BE2C (cell line): Measurements from ENCODE around the gene SHTN1. TPM values are rescaled to one million over a fixed set of nuclear protein-coding genes. Genes with fewer than 3 reads are reported as not detected.

Source experiments
- DNase-seq: peaks from one replicate; pipeline ENCODE4 v3.0.0-alpha.2; 2020
- H3K27me3 ChIP-seq: fragments of 250-450 bp; sonication (Bioruptor Pico); 2 replicates; pipeline ENCODE4 v1.5.1; 2020; ENCODE audit warnings: mild to moderate bottlenecking
- H3K36me3 ChIP-seq: fragments of 250-450 bp; sonication (Bioruptor Pico); 2 replicates; pipeline ENCODE4 v1.5.1; 2020; ENCODE audit warnings: mild to moderate bottlenecking
- H3K4me1 ChIP-seq: fragments of 250-450 bp; sonication (Bioruptor Pico); 2 replicates; pipeline ENCODE4 v1.5.1; 2020
- H3K4me3 ChIP-seq: 2 replicates; pipeline ENCODE4 v1.5.1; 2011; ENCODE audit warnings: low read depth, low read length
- H3K9me3 ChIP-seq: fragments of 250-450 bp; sonication (Bioruptor Pico); 2 replicates; pipeline ENCODE4 v1.5.1; 2020
- polyA plus RNA-seq: library from polyadenylated mRNA; unstranded; fragments of >200 nt; gene quantifications from one replicate; pipeline ENCODE4 v1.2.1, GENCODE V29; 2012; ENCODE audit warnings: low read depth, missing spikeins; ENCODE audit not compliant: insufficient read length, insufficient read depth
- TF ChIP-seq, protein P1 (sequence below): IDR thresholded peaks from 2 replicates; pipeline ENCODE4 v1.5.1; 2012; ENCODE audit warnings: mild to moderate bottlenecking, low read depth, low read length

SHTN1 gene, protein sequence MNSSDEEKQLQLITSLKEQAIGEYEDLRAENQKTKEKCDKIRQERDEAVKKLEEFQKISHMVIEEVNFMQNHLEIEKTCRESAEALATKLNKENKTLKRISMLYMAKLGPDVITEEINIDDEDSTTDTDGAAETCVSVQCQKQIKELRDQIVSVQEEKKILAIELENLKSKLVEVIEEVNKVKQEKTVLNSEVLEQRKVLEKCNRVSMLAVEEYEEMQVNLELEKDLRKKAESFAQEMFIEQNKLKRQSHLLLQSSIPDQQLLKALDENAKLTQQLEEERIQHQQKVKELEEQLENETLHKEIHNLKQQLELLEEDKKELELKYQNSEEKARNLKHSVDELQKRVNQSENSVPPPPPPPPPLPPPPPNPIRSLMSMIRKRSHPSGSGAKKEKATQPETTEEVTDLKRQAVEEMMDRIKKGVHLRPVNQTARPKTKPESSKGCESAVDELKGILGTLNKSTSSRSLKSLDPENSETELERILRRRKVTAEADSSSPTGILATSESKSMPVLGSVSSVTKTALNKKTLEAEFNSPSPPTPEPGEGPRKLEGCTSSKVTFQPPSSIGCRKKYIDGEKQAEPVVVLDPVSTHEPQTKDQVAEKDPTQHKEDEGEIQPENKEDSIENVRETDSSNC
- polyA plus RNA-seq: not detected

DNA sequence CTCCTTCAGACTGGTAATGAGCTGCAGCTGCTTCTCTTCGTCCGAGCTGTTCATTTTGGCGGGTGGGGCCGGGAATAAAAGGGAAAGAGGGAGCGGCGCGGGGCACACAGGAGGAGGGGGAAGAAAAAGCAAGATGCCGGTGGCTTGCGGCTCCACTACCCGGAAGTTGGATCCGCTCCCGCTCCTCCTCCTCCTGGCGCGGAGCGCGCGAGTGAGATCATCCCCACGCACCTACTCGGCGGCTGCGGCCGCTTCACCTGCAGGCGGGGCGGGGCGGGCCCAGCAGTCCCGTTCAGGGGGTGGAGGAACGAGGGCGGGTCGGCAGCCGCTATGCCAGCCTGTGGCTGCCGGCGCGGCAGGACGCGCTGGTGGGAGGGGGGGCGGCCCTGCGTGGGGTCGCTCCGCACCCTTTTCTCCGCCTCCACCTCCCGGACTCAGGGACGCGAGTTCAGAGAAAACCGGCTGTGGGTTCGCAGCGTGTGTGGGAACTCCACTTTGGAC is at the start of gene SHTN1:
Gene SHTN1 (minus strand): TSS at position 162 of the 501 bp plus-strand sequence. CDS start 108 bp downstream, at position 54.
- peak within 1 kb of the TSS; percentile 52 for H3K4me3 ChIP-seq
- peaks cover 19% of the 10 kb centered on the region for H3K27me3 ChIP-seq
- DNase-seq: peak; percentile 26

DNA sequence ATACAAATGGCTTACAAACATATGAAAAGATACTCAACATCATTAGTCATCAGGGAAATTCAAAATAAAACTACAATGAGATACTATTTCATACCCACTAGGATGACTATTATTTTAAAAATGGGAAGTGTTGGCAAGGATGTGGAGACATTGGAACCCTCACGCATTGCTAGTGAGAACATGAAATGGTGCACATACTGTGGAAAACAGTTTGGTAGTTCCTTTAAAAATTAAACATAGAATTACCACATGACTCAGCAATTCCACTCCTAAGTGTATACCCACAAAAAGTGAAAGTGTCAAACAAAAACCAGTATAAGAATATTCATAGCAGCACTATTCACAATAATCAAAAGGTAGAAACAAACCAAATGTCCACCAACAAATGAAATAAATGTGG is 48.5 kb upstream of the SHTN1 start:
- TF ChIP-seq, protein P1, sequence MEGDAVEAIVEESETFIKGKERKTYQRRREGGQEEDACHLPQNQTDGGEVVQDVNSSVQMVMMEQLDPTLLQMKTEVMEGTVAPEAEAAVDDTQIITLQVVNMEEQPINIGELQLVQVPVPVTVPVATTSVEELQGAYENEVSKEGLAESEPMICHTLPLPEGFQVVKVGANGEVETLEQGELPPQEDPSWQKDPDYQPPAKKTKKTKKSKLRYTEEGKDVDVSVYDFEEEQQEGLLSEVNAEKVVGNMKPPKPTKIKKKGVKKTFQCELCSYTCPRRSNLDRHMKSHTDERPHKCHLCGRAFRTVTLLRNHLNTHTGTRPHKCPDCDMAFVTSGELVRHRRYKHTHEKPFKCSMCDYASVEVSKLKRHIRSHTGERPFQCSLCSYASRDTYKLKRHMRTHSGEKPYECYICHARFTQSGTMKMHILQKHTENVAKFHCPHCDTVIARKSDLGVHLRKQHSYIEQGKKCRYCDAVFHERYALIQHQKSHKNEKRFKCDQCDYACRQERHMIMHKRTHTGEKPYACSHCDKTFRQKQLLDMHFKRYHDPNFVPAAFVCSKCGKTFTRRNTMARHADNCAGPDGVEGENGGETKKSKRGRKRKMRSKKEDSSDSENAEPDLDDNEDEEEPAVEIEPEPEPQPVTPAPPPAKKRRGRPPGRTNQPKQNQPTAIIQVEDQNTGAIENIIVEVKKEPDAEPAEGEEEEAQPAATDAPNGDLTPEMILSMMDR: no peak
- Histone ChIP-seq H3K4me3 (no peak overlapping the region), H3K27me3 (no peaks in the 10 kb centered on the region), H3K36me3 (no peaks in the 10 kb centered on the region), H3K9me3 (no peaks in the 10 kb centered on the region), H3K4me1 (no peaks in the 10 kb centered on the region)
- no peak for DNase-seq

More for the DNA sequence above, at the start of gene SHTN1:
- H3K4me1 ChIP-seq: no peaks in the 10 kb centered on the region
- H3K9me3 ChIP-seq: no peaks in the 10 kb centered on the region
- TF ChIP-seq, protein P1: no peak
- H3K36me3 ChIP-seq: no peaks in the 10 kb centered on the region

DNA sequence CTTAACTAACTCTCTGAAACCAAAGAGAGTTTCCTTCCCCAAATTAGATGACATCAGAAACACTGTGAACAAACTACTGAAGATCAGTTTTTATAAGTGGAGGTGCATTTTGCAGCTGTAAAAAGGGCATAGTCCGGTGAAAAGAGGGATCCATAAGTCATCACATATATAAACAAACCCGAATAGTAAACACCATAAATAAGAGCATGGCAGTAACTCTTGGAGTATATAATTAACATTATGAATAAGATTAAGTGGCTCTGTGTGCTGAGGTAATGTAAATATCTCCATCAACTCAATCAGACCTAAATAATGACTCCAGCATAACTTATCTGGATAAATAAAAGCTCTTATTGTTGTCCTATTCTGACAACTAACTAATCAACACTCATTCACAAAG is 43.0 kb upstream of the SHTN1 start:
- Histone ChIP-seq H3K36me3 (no peaks in the 10 kb centered on the region), H3K27me3 (no peaks in the 10 kb centered on the region), H3K9me3 (no peaks in the 10 kb centered on the region), H3K4me3 (no peak overlapping the region), H3K4me1 (no peaks in the 10 kb centered on the region)
- no peak for DNase-seq
- TF ChIP-seq, protein P1: no peak

DNA sequence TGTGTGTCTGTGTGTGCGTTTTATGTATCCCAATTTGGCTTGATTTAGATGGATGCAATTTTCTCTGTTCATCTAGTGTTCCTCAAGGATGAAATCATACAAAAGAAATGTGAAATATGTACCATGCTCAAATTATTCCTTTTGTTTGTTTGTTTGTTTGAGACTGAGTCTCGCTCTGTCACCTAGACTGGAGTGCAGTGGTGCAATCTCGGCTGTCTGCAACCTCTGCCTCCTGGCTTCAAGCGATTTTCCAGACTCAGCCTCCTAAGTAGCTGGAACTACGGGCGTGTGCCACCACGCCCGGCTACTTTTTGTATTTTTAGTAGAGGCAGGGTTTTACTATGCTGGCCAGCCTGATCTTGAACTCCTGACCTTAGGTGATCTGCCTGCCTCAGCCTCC is 11.3 kb upstream of the SHTN1 start:
- Histone ChIP-seq H3K4me3 (no peak overlapping the region), H3K36me3 (no peaks in the 10 kb centered on the region), H3K27me3 (no peaks in the 10 kb centered on the region), H3K4me1 (no peaks in the 10 kb centered on the region), H3K9me3 (no peaks in the 10 kb centered on the region)
- DNase-seq: no peak
- TF ChIP-seq, protein P1: no peak

DNA sequence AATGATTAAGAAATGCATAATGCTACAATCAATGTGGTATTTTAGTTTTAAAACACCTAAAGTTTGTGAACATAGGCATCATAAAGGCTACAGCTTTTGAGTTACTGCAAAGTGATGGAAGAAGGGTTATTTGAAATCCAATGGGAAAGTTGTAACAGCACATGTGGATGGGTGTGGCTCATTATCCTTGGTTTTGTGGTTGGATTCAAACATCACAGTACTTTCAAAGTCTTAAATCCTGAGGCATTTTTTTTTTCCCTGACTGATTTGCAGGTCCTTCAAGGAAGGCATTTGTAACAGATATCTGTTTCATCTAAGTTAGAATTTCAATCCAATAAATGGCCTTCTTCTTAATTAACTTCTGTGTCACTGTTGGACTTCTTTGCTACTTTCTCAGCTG is 9.8 kb upstream of the SHTN1 start:
- Histone ChIP-seq H3K4me3 (no peak overlapping the region), H3K4me1 (no peaks in the 10 kb centered on the region), H3K36me3 (no peaks in the 10 kb centered on the region), H3K9me3 (no peaks in the 10 kb centered on the region), H3K27me3 (no peaks in the 10 kb centered on the region)
- DNase-seq: no peak
- TF ChIP-seq, protein P1: no peak
